NCI-H446 (cell line): Measurements from ENCODE around the gene RPP25.
"Not testable (repeated sequence)": the region's sequence is repeated elsewhere in the genome, so short reads cannot be mapped to it uniquely, and the experiment has no call there.

ENCODE experiments used
- DNase-seq, 2 experiments: peaks; one replicate each; lab custom pipeline; 2025; lab: John Stamatoyannopoulos, UW

Gene RPP25

DNA sequence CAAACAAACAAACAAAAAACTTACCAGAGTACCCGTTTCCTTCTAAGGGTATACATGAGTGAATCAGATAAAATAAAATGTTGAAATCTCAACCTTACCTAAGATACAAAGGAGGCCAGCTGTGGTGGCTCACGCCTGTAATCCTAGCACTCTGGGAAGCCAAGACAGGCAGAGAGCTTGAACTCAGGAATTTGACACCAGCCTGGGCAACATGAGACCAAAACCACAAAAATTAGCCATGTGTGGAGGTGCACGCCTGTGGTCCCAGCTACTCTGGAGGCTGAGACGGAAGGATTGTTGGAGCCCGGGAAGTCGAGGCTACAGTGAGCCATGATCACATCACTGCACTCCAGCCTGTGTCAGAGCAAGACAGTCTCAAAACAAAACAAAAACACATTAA is 38.9 kb downstream of the RPP25 start:
- DNase-seq, result no peak

- not testable (repeated sequence) for DNase-seq
Measured at GRCh38 chr15:74913799-74914198, 42.8 kb downstream of the RPP25 start.

DNA sequence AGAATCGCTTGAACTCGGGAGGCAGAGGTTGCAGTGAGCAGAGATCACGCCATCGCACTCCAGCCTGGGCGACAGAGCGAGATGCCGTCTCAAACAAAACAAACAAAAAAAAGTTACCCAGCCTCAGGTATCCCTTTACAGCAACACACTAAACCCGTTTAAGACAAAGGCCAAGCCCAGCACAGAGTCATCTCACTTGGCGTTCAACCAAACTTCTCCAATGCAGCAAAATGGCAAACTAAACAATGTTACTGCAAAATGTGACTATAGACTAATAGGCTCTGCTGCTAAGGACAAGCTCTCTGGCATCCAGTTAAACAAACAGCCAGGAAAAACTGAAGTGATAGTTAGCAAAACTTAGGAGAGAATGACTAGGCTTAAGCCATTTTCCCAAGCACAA is 43.5 kb downstream of the RPP25 start:
- no peak for DNase-seq

DNA sequence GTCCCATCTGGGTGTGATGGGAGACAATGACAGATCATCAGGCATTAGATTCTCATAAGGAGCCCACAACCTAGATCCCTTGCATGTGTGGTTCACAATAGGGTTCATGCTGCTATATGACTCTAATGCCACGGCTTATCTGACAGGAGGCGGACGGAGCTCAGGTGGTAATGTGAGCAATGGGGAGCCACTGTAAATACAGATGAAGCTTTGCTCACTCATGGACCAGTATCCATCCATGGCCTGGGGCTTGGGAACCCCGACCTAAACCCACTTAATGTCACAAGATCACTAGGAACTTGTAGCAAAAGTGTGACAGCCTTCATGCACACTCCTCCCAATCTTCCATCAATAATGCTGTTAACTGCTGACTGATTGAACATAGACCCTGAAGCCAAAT is 47.9 kb downstream of the RPP25 start:
- no peak for DNase-seq

DNA sequence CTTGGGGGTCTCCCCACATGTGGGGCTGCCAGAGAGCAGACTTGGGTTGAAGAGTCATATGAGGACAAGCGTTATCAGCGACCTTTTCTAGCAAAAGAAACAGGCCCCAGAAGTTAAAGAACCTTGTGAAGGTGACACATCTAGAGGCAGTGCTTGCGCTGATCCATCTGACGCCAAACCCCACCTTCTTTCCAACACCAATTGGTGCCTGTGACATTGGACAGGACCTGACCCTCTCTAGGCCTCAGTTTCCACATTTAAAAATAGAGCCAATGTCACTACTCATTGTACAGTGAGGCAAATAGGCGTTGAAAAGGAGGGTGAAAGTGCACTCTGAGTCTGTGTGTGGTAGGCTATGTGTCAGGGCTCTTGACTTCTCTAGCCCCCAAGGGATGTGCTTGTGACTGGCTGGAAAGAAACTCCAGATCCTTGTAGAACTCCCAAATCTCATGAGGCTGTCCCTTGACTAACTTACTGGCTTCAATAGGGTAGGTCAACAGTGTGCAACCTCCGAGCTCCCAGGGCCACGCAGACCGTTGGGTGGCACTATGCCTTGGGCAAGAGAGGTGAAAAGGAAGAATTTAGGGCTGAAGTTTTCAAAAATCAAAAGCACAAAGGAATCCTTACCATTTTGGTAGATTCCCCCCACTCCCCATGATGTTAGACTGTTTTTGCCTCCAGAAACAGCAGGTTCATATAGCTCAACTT is 49.3 kb downstream of the RPP25 start:
- DNase-seq, result no peak

DNA sequence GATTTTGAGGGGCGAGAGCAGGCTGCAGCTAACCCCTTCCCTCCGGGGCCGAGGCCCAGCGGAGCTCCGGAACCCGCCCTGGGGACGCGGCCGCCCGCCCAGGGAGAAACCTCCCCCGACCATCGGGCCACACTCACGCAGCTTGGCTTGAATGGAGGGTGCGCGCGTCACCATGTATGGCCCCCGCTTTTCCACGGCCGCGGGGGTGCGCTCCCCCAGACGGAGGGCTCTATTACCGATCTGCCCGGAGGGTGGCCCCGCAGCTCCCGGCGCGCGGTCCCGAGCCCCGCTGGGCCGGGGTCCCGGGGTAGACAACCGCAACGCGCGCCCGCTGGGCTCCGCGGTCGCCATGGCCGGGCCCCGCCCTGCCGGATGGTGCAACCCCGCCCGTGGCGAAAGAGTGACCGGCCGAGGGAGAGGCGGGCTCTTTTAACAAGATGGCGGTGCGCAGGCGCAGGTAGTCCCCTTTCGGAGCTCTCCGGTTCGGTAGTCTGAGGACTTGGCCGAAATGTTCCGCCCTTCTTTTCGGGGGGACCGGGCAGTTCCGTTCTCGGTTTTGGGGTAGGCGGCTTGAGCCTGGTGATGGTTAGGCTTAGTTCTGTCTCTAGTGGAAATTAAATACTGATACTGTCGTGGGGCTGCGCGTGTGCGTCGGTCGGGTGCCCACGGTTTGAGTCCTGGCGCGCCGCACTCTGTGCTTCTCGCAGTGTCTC is 50.0 kb downstream of the RPP25 start, which contains the start of gene FAM219B:
Gene FAM219B, minus strand, starts transcription at position 402 of the 713 bp plus-strand sequence. Its CDS starts 51 bp downstream, at position 351.
- peak; percentile 57 to 86 for DNase-seq

DNA sequence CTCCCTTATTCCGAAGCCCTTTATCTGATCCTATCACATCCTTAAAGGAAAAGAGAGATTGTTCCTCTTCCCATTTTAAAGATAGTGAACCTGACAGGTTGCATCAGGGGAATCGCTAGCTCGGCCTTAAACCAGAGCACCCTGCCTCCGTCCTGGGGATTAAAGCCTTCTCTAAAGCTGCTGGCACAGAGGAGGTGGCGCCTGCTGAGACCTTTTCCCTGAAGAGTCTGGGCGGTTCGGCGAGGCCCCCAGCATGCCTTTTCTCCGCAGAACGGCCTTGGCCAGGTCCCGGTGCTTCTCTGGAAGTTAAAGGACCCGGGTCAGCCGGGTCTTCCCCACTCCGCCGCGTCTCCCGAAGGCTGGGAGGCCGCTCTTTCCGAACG is 50.5 kb downstream of the RPP25 start:
- DNase-seq, result no peak
